A673 (cell line): Measurements from ENCODE around the gene KISS1R. TPM values are rescaled to one million over a fixed set of nuclear protein-coding genes. Genes with fewer than 3 reads are reported as not detected.
A peak's percentile ranks its signal among the peaks of the same experiment; 100 is the strongest.

Experiments
- BruUV-seq: library from RNA; stranded (reverse); fragments of 400-500 nt; replicated peaks from 2 replicates; lab custom pipeline; 2021; lab: Mats Ljungman, UMichigan
- CTCF ChIA-PET: fragments of 300-600 bp; sonication (Branson Sonifier 250); formaldehyde crosslinking; loops from one replicate; lab custom pipeline; 2022; ENCODE audit warnings: antibody characterized with exemption; lab: Charles Lee
- POLR2A ChIA-PET: fragments of 300-600 bp; sonication (Branson Sonifier 250); formaldehyde crosslinking; loops from one replicate; lab custom pipeline; 2022; ENCODE audit warnings: antibody characterized with exemption; ENCODE audit not compliant: low non-redundant PET; lab: Charles Lee
- DNase-seq: peaks from one replicate; pipeline ENCODE4 v3.0.0-alpha.2; 2015; ENCODE audit warnings: low spot score
- H3K27ac ChIP-seq: fragments of 200-600 bp; sonication (generic); 2 replicates; pipeline ENCODE4 v1.5.1; 2016; ENCODE audit warnings: mixed run types, low read depth, mild to moderate bottlenecking, mixed read lengths, antibody characterized with exemption, low read length; ENCODE audit not compliant: poor library complexity, severe bottlenecking
- H3K27me3 ChIP-seq: fragments of 200-600 bp; sonication (generic); replicated peaks from 2 replicates; pipeline ENCODE4 v1.6.1; 2017; ENCODE audit warnings: mixed run types, low read depth, mild to moderate bottlenecking, mixed read lengths, antibody characterized with exemption, low read length; ENCODE audit not compliant: insufficient read depth, poor library complexity
- H3K36me3 ChIP-seq: fragments of 200-600 bp; sonication (generic); 2 replicates; pipeline ENCODE4 v1.6.1; 2016; ENCODE audit warnings: mixed run types, mild to moderate bottlenecking, mixed read lengths, antibody characterized with exemption, low read length; ENCODE audit not compliant: insufficient read depth, poor library complexity, severe bottlenecking
- H3K4me1 ChIP-seq: fragments of 200-600 bp; sonication (generic); 2 replicates; pipeline ENCODE4 v1.6.1; 2017; ENCODE audit warnings: mixed run types, mild to moderate bottlenecking, mixed read lengths, antibody characterized with exemption, low read length; ENCODE audit not compliant: insufficient read depth, poor library complexity, severe bottlenecking
- H3K4me3 ChIP-seq: fragments of 200-600 bp; sonication (generic); 2 replicates; pipeline ENCODE4 v1.5.1; 2016; ENCODE audit warnings: low read depth, mixed run types, mild to moderate bottlenecking, mixed read lengths, low read length; ENCODE audit not compliant: poor library complexity, severe bottlenecking
- H3K9me3 ChIP-seq: fragments of 200-600 bp; sonication (generic); 2 replicates; pipeline ENCODE4 v1.6.1; 2016; ENCODE audit warnings: mixed run types, low read depth, mild to moderate bottlenecking, mixed read lengths, antibody characterized with exemption, low read length; ENCODE audit not compliant: poor library complexity, severe bottlenecking
- CTCF ChIP-seq: fragments of 300-800, 200-600 bp; sonication (generic); conservative IDR thresholded peaks from 2 replicates; pipeline ENCODE4 v1.5.1; 2017; ENCODE audit warnings: low read depth, mild to moderate bottlenecking, antibody characterized with exemption, low read length, moderate library complexity, mixed read lengths
- EZH2 ChIP-seq: fragments of 200-600 bp; sonication (generic); IDR thresholded peaks from 2 replicates; pipeline ENCODE4 v1.6.1; 2017; ENCODE audit warnings: borderline replicate concordance, low read depth, mild to moderate bottlenecking, mixed read lengths, antibody characterized with exemption, low read length; ENCODE audit not compliant: poor library complexity, severe bottlenecking
- intact Hi-C: fragments of 100-400 bp; cut with micrococcal nuclease; formaldehyde crosslinking; loops from one replicate; pipeline ENCODE4 v1.10.0; 2022; ENCODE audit not compliant: unreplicated experiment
- total RNA-seq: library from RNA; stranded (reverse); gene quantifications from 2 replicates; pipeline ENCODE4 v1.2.3, GENCODE V29; 2021

The KISS1R gene
- total RNA-seq, 1 experiment from 2014 or later: not detected

DNA sequence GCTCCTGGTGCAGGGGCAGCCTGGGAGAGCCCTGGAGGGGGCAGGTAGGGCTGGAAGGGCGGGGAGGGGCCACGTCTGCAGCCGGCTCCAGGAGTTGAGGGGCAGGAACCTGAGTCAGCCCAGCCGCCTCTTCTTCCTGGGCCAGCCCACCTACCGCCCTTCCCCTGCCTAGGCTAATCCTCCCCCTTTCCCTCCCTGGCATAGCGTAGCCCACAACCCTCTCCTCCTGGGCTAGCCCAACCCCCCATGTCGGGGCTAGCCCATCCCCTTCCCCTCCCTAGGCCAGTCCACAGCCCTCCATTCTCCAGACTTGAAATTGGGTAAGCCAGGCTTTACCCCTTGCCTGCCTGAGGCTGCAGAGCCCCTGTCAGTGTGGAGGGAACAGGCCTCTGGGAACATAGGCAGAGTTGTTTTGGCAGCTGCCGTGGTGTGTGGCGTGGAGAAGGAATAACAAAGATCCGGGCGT is 46.4 kb downstream of the KISS1R start:
- Histone ChIP-seq H3K27ac (no peak overlapping the region), H3K9me3 (no peaks in the 10 kb centered on the region), H3K36me3 (peaks cover 12% of the 10 kb centered on the region), H3K4me3 (no peak overlapping the region), H3K4me1 (no peaks in the 10 kb centered on the region), H3K27me3 (no peaks in the 10 kb centered on the region)
- TF ChIP-seq EZH2: no peak
- TF ChIP-seq CTCF: no peak
- BruUV-seq: no TSS peak
- intact Hi-C loops: no loop called here
- no peak for DNase-seq
- POLR2A ChIA-PET: no interaction called here
- CTCF ChIA-PET: no interaction called here

DNA sequence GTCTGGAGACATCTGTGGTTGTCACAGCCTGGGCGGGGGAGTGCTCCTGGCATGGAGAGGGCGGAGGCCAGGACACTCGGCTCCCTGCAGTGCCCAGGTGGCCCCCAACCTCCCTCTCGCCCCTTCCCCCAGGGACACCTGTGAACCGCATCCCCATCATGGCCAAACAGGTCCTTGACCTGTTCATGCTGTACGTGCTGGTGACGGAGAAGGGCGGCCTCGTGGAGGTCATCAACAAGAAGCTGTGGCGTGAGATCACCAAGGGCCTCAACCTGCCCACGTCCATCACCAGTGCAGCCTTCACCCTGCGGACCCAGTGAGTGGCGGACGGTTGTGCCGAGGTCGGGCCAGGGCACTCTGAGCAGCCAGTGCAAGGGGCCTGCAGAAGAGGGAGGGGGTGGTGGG is 47.0 kb downstream of the KISS1R start:
- H3K27ac ChIP-seq: no peak overlapping the region
- intact Hi-C loops: no loop called here
- TF ChIP-seq CTCF (no peak), EZH2 (no peak)
- no peaks in the 10 kb centered on the region for H3K4me1 ChIP-seq
- H3K9me3 ChIP-seq: no peaks in the 10 kb centered on the region
- no peak for DNase-seq
- ChIA-PET POLR2A (no interaction called here), CTCF (no interaction called here)
- no peaks in the 10 kb centered on the region for H3K27me3 ChIP-seq
- BruUV-seq: no TSS peak
- H3K36me3 ChIP-seq: peaks cover 16% of the 10 kb centered on the region
- H3K4me3 ChIP-seq: no peak overlapping the region

- H3K36me3 ChIP-seq: peaks cover 19% of the 10 kb centered on the region
- no peak overlapping the region for H3K27ac ChIP-seq
- no peaks in the 10 kb centered on the region for H3K27me3 ChIP-seq
- intact Hi-C loops: no loop called here
- ChIA-PET POLR2A (no interaction called here), CTCF (no interaction called here)
- H3K9me3 ChIP-seq: no peaks in the 10 kb centered on the region
- no peak overlapping the region for H3K4me3 ChIP-seq
- TF ChIP-seq EZH2: no peak
- no peak for TF ChIP-seq CTCF
- no TSS peak for BruUV-seq
- H3K4me1 ChIP-seq: no peaks in the 10 kb centered on the region
- peak; percentile 45 for DNase-seq
Measured at GRCh38 chr19:964761-965694, 47.9 kb downstream of the KISS1R start.
